GM10248 (cell line): ENCODE measurements around the gene PTH2R.
"Not testable (repeated sequence)": the region's sequence is repeated elsewhere in the genome, so short reads cannot be mapped to it uniquely, and the experiment has no call there.

Experiments
- CTCF ChIA-PET: fragments of 300-600 bp; sonication (Branson Sonifier 250); formaldehyde crosslinking; extraction: SDS; loops from one replicate; lab custom pipeline; 2021; ENCODE audit warnings: antibody characterized with exemption; lab: Yijun Ruan, JAX
- POLR2A ChIA-PET: fragments of 350-650 bp; sonication (Branson Sonifier 250); formaldehyde crosslinking; extraction: SDS; loops from one replicate; lab custom pipeline; 2020; ENCODE audit warnings: antibody characterized with exemption; lab: Yijun Ruan, JAX
- DNase-seq: peaks from one replicate; pipeline ENCODE4 v3.0.0; 2012; ENCODE audit errors: extremely low spot score
- TF ChIP-seq, protein P1 (sequence below): IDR thresholded peaks from 2 replicates; pipeline ENCODE4 v1.5.1; 2012; ENCODE audit warnings: mild to moderate bottlenecking, low read depth; ENCODE audit errors: extremely low read depth, missing control alignments, control extremely low read depth

PTH2R gene

GRCh38 chr2:208491641-208492040 is 85.0 kb downstream of the PTH2R start:
- no peak for DNase-seq
- TF ChIP-seq, protein P1, sequence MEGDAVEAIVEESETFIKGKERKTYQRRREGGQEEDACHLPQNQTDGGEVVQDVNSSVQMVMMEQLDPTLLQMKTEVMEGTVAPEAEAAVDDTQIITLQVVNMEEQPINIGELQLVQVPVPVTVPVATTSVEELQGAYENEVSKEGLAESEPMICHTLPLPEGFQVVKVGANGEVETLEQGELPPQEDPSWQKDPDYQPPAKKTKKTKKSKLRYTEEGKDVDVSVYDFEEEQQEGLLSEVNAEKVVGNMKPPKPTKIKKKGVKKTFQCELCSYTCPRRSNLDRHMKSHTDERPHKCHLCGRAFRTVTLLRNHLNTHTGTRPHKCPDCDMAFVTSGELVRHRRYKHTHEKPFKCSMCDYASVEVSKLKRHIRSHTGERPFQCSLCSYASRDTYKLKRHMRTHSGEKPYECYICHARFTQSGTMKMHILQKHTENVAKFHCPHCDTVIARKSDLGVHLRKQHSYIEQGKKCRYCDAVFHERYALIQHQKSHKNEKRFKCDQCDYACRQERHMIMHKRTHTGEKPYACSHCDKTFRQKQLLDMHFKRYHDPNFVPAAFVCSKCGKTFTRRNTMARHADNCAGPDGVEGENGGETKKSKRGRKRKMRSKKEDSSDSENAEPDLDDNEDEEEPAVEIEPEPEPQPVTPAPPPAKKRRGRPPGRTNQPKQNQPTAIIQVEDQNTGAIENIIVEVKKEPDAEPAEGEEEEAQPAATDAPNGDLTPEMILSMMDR: no peak
- POLR2A ChIA-PET: no interaction called here
- CTCF ChIA-PET: interaction anchor here (0.9 to 4.2 kb wide), 5 partner anchors 10 to 843 kb away, joined by 3 to 18 read pairs (median 3); no protein-coding TSS in a partner anchor

DNA sequence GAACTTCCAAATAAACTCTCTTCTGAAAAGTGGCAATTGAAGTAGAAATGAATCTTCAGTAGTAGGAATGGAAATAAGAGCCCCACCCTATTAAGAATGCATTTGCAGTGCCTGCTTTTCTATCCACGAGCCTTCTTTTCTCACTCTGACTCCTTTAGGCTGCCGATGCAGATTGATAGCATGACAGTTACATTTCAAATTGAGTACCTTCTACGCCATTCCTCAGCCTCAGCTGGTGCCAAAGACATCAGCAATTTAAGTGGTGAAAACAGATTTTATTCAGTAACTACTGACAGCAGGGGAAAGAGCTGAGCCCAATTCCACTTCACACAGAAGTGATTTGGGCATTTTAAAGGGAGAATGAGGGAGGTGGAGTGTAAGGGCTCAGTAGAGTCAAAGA is 85.5 kb downstream of the PTH2R start:
- TF ChIP-seq, protein P1: no peak
- ChIA-PET CTCF (interaction anchor here (1.3 to 4.2 kb wide), 3 partner anchors 10 to 843 kb away, joined by 3 to 18 read pairs (median 4); no protein-coding TSS in a partner anchor), POLR2A (no interaction called here)
- no peak for DNase-seq

- ChIA-PET CTCF (interaction anchor here (4.2 kb wide), 1 partner anchor 9 kb away, joined by 18 read pairs; no protein-coding TSS in a partner anchor), POLR2A (no interaction called here)
- TF ChIP-seq, protein P1: no peak
- no peak for DNase-seq
Observed at GRCh38 chr2:208493186-208493585, 86.6 kb downstream of the PTH2R start.

DNA sequence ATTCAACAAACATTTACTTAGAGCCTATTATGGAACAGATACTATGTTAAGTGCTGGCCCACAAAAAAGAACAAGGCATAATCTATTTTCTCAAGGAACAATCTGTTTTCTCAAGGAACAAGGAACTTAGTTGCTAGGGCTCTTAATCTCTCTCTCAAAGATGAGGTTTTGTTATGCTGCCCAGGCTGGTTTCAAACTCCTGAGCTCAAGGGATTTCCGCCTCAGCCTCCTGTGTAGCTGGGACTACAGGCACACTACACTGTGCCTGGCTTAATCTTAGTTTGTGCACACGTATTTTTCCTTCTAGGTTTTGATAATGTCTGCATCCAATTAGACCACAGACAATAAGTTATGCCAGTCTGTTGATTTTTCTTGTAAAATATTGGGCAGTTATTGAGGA is 89.5 kb downstream of the PTH2R start:
- ChIA-PET CTCF (interaction anchor here (1.1 to 1.2 kb wide), 3 partner anchors 9 to 29 kb away, joined by 3 to 5 read pairs (median 3); no protein-coding TSS in a partner anchor), POLR2A (no interaction called here)
- no peak for DNase-seq
- TF ChIP-seq, protein P1: no peak

GRCh38 chr2:208501206-208501605 is 94.6 kb downstream of the PTH2R start:
- TF ChIP-seq, protein P1: no peak
- ChIA-PET POLR2A (no interaction called here), CTCF (interaction anchor here (1.4 to 4.3 kb wide), 2 partner anchors 10 to 35 kb away, joined by 4 to 18 read pairs; no protein-coding TSS in a partner anchor)
- no peak for DNase-seq

GRCh38 chr2:208502288-208502687 is 95.7 kb downstream of the PTH2R start:
- ChIA-PET CTCF (interaction anchor here (4.3 kb wide), 1 partner anchor 11 kb away, joined by 18 read pairs; no protein-coding TSS in a partner anchor), POLR2A (no interaction called here)
- TF ChIP-seq, protein P1: no peak
- DNase-seq: no peak

- POLR2A ChIA-PET, DNase-seq: not testable (repeated sequence)
- CTCF ChIA-PET: interaction anchor here (1.5 kb wide), 1 partner anchor 14 kb away, joined by 3 read pairs; no protein-coding TSS in a partner anchor
Observed at GRCh38 chr2:208505365-208505764, 98.8 kb downstream of the PTH2R start.
